Inferior parietal cortex (tissue), 1 donor: ENCODE data around the gene DNAAF1.

ENCODE experiments used
- DNase-seq: peaks from one replicate; pipeline ENCODE4 v3.0.0-alpha.2; 2016; ENCODE audit errors: extremely low spot score

The DNAAF1 gene

DNA sequence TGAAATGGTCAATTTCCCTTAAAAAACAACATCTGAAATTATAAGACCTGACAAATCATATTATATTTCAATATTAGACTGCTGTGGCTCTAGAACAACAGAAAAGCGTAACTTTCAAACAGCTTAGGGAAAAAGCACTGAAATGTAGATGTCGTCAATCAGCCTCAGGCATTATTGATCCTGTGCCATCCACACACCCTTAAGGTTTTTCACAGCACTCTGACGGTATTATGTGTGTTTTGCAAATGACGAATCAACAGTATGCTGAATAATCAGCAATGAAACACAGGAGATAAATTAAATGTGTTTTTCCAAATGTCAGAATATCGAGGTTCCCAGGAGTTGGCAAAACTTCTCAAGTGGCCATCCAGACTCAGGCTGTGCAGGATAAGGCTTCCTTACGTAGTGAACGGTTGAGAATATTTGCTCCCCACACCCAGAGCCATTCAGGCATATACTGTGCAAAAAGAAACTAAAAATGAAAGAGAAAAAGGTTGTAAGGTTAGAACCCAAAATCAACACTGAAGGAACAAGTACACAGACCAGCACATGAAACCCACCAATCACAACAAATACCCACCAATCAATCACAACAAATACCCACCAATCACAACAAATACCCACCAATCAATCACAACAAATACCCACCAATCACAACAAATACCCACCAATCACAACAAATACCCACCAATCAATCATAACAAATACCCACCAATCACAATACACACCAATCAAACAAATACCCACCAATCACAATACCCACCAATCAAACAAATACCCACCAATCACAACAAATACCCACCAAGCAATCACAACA is 20.6 kb upstream of the DNAAF1 start:
- DNase-seq, result no peak

GRCh38 chr16:84131117-84131516 is 14.0 kb upstream of the DNAAF1 start:
- no peak for DNase-seq

GRCh38 chr16:84132527-84133285 is 12.4 kb upstream of the DNAAF1 start:
- no peak for DNase-seq

- DNase-seq, result no peak
These were observed 8.6 kb upstream of the DNAAF1 start for GRCh38 chr16:84136331-84137125.

DNA sequence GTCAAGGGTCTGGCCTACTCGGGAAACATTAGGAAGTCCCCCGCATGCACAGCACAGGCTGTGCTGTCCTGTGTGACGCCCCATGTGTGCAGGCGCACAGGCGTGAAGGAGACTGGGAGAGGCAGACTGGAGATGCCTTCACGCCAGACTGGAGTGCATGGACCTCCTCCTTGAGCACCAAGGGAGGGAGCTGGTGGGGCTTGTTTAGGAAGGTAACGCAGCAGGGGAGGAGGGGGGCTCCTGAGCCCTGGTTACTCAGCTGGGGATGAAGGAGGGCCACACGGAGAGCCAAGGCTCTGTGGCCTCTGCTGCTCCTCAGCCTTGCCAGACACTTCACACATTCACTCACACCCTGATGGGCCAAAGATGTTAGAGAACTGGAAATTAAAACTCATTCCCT is 7.8 kb upstream of the DNAAF1 start:
- no peak for DNase-seq

DNA sequence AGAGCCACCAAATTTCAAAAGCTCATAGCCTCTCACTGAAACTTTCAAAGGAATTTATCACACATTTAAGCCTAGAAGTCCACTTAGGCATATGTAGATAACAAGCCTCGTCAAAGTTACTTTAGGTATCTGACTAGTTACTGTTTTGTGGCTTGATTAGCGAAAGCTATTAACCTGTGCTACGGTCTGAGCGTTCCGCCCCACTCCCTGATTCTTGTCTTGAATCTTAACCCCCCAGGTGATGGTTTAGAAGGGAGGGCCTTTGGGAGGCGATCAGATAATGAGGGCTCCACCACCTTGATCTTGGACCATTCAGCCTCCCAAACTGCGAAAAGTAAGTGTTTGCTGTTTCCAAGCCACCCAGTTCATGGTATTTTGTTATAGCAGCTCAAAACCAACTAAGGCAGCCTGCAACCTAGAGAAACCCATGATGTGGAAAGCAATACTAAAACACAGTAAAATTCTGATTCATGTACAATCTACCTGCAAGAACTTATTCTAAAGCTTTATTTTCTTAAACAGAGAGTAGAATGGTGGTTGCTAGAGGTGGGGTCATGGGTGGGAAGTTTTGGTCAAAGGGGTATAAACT is 7.2 kb upstream of the DNAAF1 start:
- DNase-seq, result no peak

- DNase-seq, result no peak
These were observed 6.6 kb upstream of the DNAAF1 start for GRCh38 chr16:84138500-84138823.

DNA sequence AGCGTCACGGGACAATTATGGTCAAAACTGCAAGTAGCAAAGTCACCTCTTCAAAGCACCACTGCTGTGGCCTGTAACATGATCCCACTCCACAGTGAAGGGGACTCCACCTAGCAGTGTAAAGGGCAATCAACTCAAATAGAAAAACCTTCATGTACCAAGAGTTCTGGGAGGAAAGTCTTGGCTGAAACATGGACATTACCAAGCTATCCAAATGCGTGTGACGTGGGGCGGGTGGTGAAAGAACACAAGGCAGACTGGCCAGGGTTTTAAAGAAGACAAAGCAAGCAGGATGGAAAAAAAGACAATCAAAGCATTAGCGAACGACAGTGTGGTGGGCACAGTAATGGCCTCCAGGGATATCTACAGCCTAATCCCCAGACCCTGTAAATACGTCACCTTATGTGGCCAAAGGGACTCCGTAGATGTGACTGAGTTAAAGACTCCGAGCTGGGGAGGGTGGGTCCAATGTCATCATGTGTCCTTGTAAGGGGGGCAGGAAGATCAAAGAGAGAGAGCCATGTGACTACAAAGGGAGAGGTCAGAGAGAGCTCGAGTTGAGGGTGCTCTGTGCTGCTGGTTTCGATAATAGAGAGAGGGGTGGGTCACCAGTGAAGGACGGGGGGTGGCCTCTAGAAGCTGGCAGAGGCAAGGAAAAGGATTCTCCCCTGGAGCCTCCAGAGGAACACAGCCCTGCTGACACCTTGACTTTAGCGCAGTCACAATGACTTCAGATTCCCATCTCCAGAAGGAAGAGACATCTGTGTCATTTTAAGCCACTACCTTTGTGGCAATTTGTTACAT is 6.1 kb upstream of the DNAAF1 start:
- DNase-seq, result no peak

DNA sequence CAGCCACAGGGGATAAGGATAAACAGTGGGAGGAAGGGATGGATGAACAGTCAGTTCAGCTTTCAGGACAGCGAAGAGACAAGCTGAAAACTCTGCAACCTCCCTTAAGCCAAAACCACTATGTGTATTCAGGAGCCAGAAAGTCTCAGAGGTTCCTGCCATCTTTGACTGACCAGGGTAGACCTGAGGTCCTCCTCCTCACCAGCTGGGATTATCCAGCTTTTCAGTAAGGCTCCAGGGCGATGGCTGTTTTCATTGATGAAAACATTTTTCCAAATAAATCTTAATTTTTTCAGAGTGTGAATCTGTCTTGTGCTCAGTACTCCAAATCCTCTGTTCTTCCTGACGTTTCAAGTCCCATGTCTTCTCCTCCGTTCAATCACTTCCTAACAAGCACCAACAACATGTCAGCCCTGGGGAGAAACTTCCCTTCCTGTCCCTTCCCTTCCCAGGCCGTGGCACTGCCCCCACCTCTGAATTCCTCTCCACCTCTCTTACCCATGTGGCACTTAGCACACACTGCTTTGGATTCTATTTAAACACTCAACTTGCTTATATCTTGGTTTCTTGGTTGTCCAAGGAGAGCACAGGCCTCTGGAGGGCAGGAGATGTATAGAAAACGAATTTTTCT is 5.4 kb upstream of the DNAAF1 start:
- DNase-seq, result no peak

DNA sequence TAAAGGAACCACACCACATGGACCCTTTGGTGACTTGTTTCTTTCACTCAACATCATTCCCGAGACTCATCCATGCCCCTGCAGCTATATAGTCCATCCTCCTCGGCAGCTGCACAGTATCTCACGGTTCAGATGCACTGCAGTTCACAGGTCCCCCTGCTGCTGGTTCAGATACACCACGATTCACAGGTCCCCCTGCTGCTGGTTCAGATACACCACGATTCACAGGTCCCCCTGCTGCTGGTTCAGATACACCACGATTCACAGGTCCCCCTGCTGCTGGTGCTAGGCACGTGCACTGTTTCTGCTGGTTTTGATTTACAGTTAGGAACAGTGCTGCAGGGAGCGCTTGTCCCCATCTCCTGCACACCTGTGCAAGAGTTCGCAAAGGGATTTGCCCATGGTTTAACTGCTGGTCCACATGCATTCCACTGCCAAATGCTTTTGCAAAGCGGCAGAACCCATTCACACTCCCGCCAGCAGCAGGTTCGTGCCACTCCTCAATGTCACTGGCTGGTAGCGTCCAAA is 3.9 kb upstream of the DNAAF1 start:
- DNase-seq, result no peak

DNA sequence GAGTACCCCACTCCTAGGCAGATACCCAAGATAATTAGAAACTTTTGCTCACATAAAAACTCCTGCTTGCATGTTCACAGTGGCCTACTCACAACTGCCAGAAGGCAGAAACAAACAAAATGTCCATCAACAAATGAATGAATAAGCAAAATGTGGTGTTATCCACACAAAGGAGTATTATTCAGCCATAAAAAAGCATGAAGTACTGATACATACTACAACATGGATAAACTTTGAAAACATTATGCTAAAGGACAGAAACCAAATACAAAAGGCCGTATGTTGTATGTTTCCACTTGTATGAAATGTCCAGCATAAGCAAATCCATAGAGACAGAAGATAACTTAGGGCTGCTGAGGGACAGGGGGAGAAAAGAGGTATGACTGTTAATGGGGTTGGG is 2.0 kb upstream of the DNAAF1 start:
- DNase-seq, result no peak

GRCh38 chr16:84143784-84144199 is 1.3 kb upstream of the DNAAF1 start:
- DNase-seq, result no peak

DNA sequence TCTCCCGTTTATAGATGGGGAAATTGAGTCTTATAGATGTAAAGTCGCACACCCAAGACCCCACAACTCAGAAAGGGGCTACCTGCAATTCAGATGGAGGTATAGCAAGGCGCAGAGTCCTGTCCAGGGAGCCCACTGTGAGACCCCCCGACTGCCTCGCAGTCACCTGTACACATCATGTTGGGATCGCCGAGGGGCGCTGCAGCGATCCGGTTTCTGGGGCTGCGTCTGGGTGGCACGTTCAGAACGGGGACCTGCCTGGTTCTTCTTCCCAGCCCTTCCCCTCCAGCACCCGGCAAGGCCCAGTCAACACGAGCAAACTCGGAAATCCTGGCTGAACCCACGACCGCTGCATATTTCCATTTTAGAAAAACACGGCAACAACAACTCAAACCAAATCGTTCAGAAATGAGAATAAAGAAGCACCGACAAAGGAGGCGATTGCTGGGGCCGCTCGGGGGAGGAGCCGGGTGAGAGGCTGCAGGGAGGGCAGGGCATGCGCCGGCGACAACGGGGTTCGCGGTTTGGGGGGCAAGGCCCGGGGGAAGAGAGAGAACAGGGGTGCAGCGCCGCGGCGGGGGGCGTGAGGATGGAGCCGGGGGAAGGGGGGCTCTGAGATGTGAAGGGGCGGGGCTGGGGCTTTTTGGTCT is 774 bp upstream of the DNAAF1 start:
- peak; percentile 16 for DNase-seq

GRCh38 chr16:84150926-84151325 is 5.8 kb downstream of the DNAAF1 start:
- DNase-seq, result no peak

DNA sequence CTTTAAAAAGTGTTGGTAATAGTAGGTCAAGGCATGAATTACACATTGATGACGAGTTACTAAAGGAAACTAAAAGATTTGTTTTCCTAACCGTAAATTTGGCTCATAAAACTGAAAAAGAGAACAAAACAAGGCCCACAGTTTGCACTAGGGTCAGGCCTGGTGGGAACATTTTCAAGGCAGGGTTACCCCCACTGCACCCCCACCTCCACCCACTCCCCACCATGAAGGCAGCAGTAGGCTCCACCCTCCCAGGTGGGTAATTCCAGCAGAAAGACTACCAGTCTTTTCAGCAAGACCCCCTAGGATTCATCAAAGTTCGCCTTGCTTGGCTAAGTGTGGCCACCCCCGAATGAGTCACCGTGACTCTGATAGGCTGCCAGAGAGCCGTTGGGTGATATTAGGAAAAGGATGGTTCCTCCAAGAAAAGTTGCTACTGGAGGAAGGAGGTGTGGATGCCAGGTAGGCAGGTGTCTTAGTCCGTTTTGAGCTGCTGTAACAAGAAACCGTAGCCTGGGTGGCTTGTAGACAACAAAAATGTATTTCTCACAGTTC is 8.6 kb downstream of the DNAAF1 start:
- no peak for DNase-seq

DNA sequence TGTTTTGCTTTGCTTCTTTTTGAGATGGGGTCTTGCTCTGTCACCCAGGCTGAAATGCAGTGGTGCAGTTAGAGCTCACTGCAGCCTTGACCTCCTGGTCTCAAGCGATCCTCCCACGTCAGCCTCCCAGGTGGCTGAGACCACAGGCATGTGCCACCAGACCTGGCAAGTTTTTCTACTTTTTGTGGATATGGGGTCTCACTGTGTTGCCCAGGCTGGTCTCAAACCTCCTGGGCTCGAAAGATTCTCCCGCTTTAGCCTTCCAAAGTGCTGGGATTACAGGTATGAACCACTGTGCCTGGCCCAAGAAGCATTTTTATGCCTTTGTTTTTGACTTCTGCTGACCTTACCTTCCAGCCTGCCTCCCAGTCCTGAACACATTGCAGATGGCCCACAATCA is 10.1 kb downstream of the DNAAF1 start:
- no peak for DNase-seq

DNA sequence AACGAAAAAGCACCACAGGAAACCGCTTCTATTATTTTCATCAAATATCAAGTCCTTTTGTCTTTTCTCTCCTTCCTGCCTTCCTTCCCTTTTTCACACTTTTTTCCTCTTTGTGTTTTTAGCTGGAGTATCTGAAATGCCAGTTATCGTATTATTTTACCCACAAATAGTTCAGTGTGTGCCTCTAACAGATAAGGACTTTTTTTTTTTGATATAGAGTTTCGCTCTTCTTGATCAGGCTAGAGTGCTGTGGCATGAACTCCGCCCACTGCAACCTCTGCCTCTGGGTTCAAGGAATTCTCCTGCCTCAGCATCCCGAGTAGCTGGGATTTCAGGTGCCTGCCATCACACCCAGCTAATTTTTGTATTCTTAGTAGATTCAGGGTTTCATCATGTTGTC is 10.7 kb downstream of the DNAAF1 start:
- no peak for DNase-seq

- no peak for DNase-seq
These were observed 11.3 kb downstream of the DNAAF1 start for GRCh38 chr16:84156342-84156784.

GRCh38 chr16:84159007-84159406 is 13.9 kb downstream of the DNAAF1 start:
- DNase-seq, result no peak

- no peak for DNase-seq
These were observed 14.7 kb downstream of the DNAAF1 start for GRCh38 chr16:84159800-84160199.
